IPS DF 6.9 (cell line): Measurements from ENCODE around the gene SPPL3.
"Not testable (repeated sequence)": the region's sequence is repeated elsewhere in the genome, so short reads cannot be mapped to it uniquely, and the experiment has no call there.

Experiments
- DNase-seq: peaks from one replicate; pipeline ENCODE4 v3.0.0-alpha.2; 2013; ENCODE audit warnings: low read depth, low spot score
- H3K27ac ChIP-seq: one replicate; pipeline ENCODE4 v1.5.1; 2013; ENCODE audit warnings: low read length, control low read depth
- H3K27me3 ChIP-seq: 2 replicates; pipeline ENCODE4 v1.6.1; 2013; ENCODE audit warnings: mild to moderate bottlenecking, low read length; ENCODE audit not compliant: control insufficient read depth, insufficient read depth
- H3K36me3 ChIP-seq: 2 replicates; pipeline ENCODE4 v1.6.1; 2013; ENCODE audit warnings: low read length; ENCODE audit not compliant: control insufficient read depth, insufficient read depth
- H3K4me1 ChIP-seq: 2 replicates; pipeline ENCODE4 v1.6.1; 2013; ENCODE audit warnings: low read length; ENCODE audit not compliant: control insufficient read depth, insufficient read depth
- H3K4me3 ChIP-seq: 2 replicates; pipeline ENCODE4 v1.5.1; 2013; ENCODE audit warnings: mild to moderate bottlenecking, low read length
- H3K9me3 ChIP-seq: 2 replicates; pipeline ENCODE4 v1.6.1; 2013; ENCODE audit warnings: low read length, inconsistent platforms; ENCODE audit not compliant: control insufficient read depth, insufficient read depth
- WGBS: extraction: QIAGEN DNeasy Blood & Tissue Kit; methylation state at CpG from one replicate; pipeline ENCODE4 v1.1.7; 2013; ENCODE audit warnings: mixed read lengths, missing lambda C conversion rate; ENCODE audit not compliant: insufficient read length, insufficient coverage; 5-methylcytosine and 5-hydroxymethylcytosine counted together

SPPL3 gene

GRCh38 chr12:120845696-120846095 is 58.5 kb downstream of the SPPL3 start:
- H3K4me1 ChIP-seq, result no peaks in the 10 kb centered on the region
- H3K9me3 ChIP-seq, result no peaks in the 10 kb centered on the region
- H3K27me3 ChIP-seq, result no peaks in the 10 kb centered on the region
- WGBS, result no CpG with 5 or more reads among the region's 7 CpGs
- H3K4me3 ChIP-seq, result no peak overlapping the region
- DNase-seq, result no peak
- H3K36me3 ChIP-seq, result no peaks in the 10 kb centered on the region
- H3K27ac ChIP-seq, result no peak overlapping the region

GRCh38 chr12:120844768-120845449 is 59.2 kb downstream of the SPPL3 start:
- H3K27ac ChIP-seq, result no peak overlapping the region
- WGBS, result no CpG with 5 or more reads among the region's 18 CpGs

GRCh38 chr12:120844297-120844696 is 59.9 kb downstream of the SPPL3 start:
- Histone ChIP-seq H3K27me3 (no peaks in the 10 kb centered on the region), H3K4me3 (no peak overlapping the region), H3K27ac (no peak overlapping the region), H3K4me1 (no peaks in the 10 kb centered on the region), H3K36me3 (no peaks in the 10 kb centered on the region), H3K9me3 (no peaks in the 10 kb centered on the region)
- DNase-seq, result no peak
- 100% methylated on average over 1 of the region's 5 CpGs for whole genome bisulfite sequencing

More at GRCh38 chr12:120844768-120845449, 59.2 kb downstream of the SPPL3 start:
- Histone ChIP-seq H3K27me3 (no peaks in the 10 kb centered on the region), H3K4me3 (no peak overlapping the region), H3K36me3 (no peaks in the 10 kb centered on the region), H3K4me1 (no peaks in the 10 kb centered on the region), H3K9me3 (no peaks in the 10 kb centered on the region)
- DNase-seq, result no peak

GRCh38 chr12:120843472-120843871 is 60.7 kb downstream of the SPPL3 start:
- Histone ChIP-seq H3K4me3 (no peak overlapping the region), H3K4me1 (no peaks in the 10 kb centered on the region), H3K27ac (no peak overlapping the region), H3K9me3 (no peaks in the 10 kb centered on the region), H3K27me3 (no peaks in the 10 kb centered on the region), H3K36me3 (no peaks in the 10 kb centered on the region)
- DNase-seq, result no peak
- no CpG with 5 or more reads among the region's 6 CpGs for WGBS

- DNase-seq, result no peak
- H3K9me3 ChIP-seq, result no peaks in the 10 kb centered on the region
- no CpG with 5 or more reads among the region's 3 CpGs for WGBS
- H3K4me1 ChIP-seq, result no peaks in the 10 kb centered on the region
- H3K36me3 ChIP-seq, result no peaks in the 10 kb centered on the region
- H3K27me3 ChIP-seq, result no peaks in the 10 kb centered on the region
- H3K4me3 ChIP-seq, result no peak overlapping the region
- no peak overlapping the region for H3K27ac ChIP-seq
Observed at GRCh38 chr12:120842595-120842994, 61.6 kb downstream of the SPPL3 start.

- H3K27ac ChIP-seq, result no peak overlapping the region
- H3K9me3 ChIP-seq, result no peaks in the 10 kb centered on the region
- WGBS, result no CpG with 5 or more reads among the region's 3 CpGs
- no peak for DNase-seq
- H3K4me3 ChIP-seq, result no peak overlapping the region
- no peaks in the 10 kb centered on the region for H3K36me3 ChIP-seq
- peaks cover 2% of the 10 kb centered on the region; the same call in 1 of the 2 replicates for H3K4me1 ChIP-seq
- H3K27me3 ChIP-seq, result no peaks in the 10 kb centered on the region
Observed at GRCh38 chr12:120841525-120841924, 62.6 kb downstream of the SPPL3 start.

- H3K27me3 ChIP-seq, result no peaks in the 10 kb centered on the region
- no CpG with 5 or more reads among the region's 1 CpG for WGBS
Observed at GRCh38 chr12:120839503-120839902, 64.7 kb downstream of the SPPL3 start.

GRCh38 chr12:120838629-120839383 is 65.4 kb downstream of the SPPL3 start:
- not testable (repeated sequence) for DNase-seq, H3K36me3 ChIP-seq, H3K27me3 ChIP-seq, H3K27ac ChIP-seq, H3K4me3 ChIP-seq, H3K4me1 ChIP-seq, H3K9me3 ChIP-seq
- WGBS, result no CpG with 5 or more reads among the region's 4 CpGs

More at GRCh38 chr12:120839503-120839902, 64.7 kb downstream of the SPPL3 start:
- no peak overlapping the region for H3K4me3 ChIP-seq
- H3K27ac ChIP-seq, result no peak overlapping the region
- peaks cover 2% of the 10 kb centered on the region; the same call in 1 of the 2 replicates for H3K4me1 ChIP-seq
- no peak for DNase-seq
- H3K36me3 ChIP-seq, result no peaks in the 10 kb centered on the region
- no peaks in the 10 kb centered on the region for H3K9me3 ChIP-seq

GRCh38 chr12:120836114-120836684 is 68.0 kb downstream of the SPPL3 start:
- Histone ChIP-seq H3K36me3 (no peaks in the 10 kb centered on the region), H3K9me3 (no peaks in the 10 kb centered on the region), H3K27ac (no peak overlapping the region), H3K27me3 (no peaks in the 10 kb centered on the region), H3K4me1 (peaks cover 2% of the 10 kb centered on the region; the same call in 1 of the 2 replicates), H3K4me3 (no peak overlapping the region)
- no peak for DNase-seq
- no CpG with 5 or more reads among the region's 4 CpGs for WGBS

- no peaks in the 10 kb centered on the region for H3K27me3 ChIP-seq
- H3K4me3 ChIP-seq, result no peak overlapping the region
- no peak overlapping the region for H3K27ac ChIP-seq
- peaks cover 2% of the 10 kb centered on the region; the same call in 1 of the 2 replicates for H3K4me1 ChIP-seq
- DNase-seq, result no peak
- no CpG with 5 or more reads among the region's 1 CpG for WGBS
- no peaks in the 10 kb centered on the region for H3K36me3 ChIP-seq
- H3K9me3 ChIP-seq, result no peaks in the 10 kb centered on the region
Observed at GRCh38 chr12:120835657-120836056, 68.5 kb downstream of the SPPL3 start.
